ENCODE data around the gene PICALM. TPM values are rescaled to one million over a fixed set of nuclear protein-coding genes. Genes with fewer than 3 reads are reported as not detected.

Gene PICALM
- total and polyA plus RNA-seq, 9 of the 15 experiments (the other 6 are each of a cell fraction or from before 2014, with no cell fraction given) = 41.3 to 990 (median 309) TPM

- Histone ChIP-seq H3K27me3 (ENCODE audit: control insufficient read depth in 2 of 2, insufficient read depth in 2 of 2, low read length in 2 of 2) (no peaks in the 10 kb centered on the region), H3K9ac (ENCODE audit: insufficient read depth in 1 of 2, low read depth in 2 of 2, low read length in 2 of 2) (no peak overlapping the region), H3K4me1 (replicated peaks in 1 of 2; ENCODE audit: control insufficient read depth in 2 of 2, insufficient read depth in 2 of 2, low read length in 2 of 2) (peaks cover 3 to 32% of the 10 kb centered on the region in 2 experiments; a peak in 4 of 5 replicates), H3K4me2 (ENCODE audit: insufficient read depth, low read length) (no peak overlapping the region), H3K9me1 (ENCODE audit: control insufficient read depth, insufficient read depth, low read length) (no peaks in the 10 kb centered on the region), H3K9me3 (replicated peaks; ENCODE audit: control insufficient read depth, insufficient read depth, low read depth, low read length) (no peaks in the 10 kb centered on the region), H3K4me3 (no peak overlapping the region), H4K20me1 (replicated peaks; ENCODE audit: control insufficient read depth, insufficient read depth, low read length) (0 out of 2 replicates have a peak, but pooled peaks cover 6% of the 10 kb centered on the region), H3K36me3 (ENCODE audit: control insufficient read depth, insufficient read depth, low read length) (peaks cover 2% of the 10 kb centered on the region; the same call in 1 of the 3 replicates), H3K27ac (ENCODE audit: extremely low read depth, low read depth, low read length) (no peak overlapping the region), H3K79me2 (ENCODE audit: control insufficient read depth, insufficient read depth, low read length) (peaks cover 17% of the 10 kb centered on the region), H2AFZ (ENCODE audit: low read depth, low read length) (peak overlapping the region; percentile 37; the same call in 1 of the 2 replicates)
- no peak for FAIRE-seq
- WGBS (ENCODE audit: insufficient coverage, low coverage, missing lambda C conversion rate) = 81% methylated on average over 5 of the region's 5 CpGs
- no peak for DNase-seq (ENCODE audit: extremely low read depth in 1 of 4, low spot score in 3 of 4)
- intact Hi-C loops (cut with micrococcal nuclease) (no loop called here), in situ Hi-C loops (cut with MboI) (no loop called here)
- CTCF ChIA-PET (ENCODE audit: low intra/inter-chr PET ratio) = no interaction called here
- no peak for ATAC-seq
- BruUV-seq (replicated peaks) = no TSS peak
- TF ChIP-seq MAFF (IDR thresholded peaks at IDR 0.05; ENCODE audit: low read length) (no peak), MEF2D (tag; conservative IDR thresholded peaks at IDR 0.05; ENCODE audit: low read depth) (0 out of 2 replicates have a peak, but pooled peaks have one; percentile 19)
- POLR2A ChIA-PET = no interaction called here
These were observed 3.3 kb upstream of the PICALM start for GRCh38 chr11:86072211-86072610.

DNA sequence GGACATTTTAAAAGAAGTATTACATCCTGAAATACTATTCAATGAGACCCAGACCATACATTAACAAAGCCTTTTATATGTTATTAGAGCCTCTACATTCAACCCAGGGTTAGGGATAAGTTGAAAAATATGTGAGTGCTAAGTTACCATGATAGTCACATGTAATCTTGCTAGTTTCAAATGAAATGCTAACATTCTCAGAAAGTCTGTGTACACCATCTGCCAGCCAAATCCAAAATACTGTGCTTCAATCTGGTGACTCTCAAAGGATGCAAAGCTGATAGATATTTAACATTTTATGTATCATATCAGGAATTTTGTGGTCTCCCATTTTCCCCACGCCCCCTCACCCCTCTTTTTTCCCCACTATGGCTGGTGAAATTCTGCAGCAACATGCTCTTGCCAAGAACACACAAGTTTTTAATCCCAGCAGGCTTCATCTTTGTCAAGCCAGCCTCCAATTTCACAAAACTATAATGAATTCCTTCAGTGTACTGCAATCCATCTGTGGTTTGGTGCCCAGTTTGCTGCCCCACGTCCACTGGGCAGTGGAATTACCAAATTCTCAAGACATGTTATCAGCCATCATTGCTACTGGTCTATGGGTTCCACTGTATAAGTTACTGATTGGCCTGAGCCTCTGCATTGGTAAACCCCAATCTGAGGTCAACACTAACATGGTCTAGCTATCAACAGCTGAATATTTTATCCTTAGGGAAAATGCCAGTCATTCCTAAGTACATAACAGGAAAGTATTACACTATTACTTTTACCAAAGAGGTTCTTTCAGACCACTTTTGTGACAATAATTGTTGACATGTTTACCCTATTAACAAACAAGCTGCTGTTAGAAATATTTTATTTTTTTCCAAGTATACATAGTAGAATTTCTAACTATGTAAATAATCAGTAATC is 1.5 kb upstream of the PICALM start:
- Histone ChIP-seq H3K9me3 (replicated peaks; ENCODE audit: control insufficient read depth, insufficient read depth, low read depth, low read length) (no peaks in the 10 kb centered on the region), H3K4me1 (replicated peaks in 1 of 2; ENCODE audit: control insufficient read depth in 2 of 2, insufficient read depth in 2 of 2, low read length in 2 of 2) (peaks cover 3 to 32% of the 10 kb centered on the region in 2 experiments; a peak in 4 of 5 replicates), H2AFZ (ENCODE audit: low read depth, low read length) (peak overlapping the region; percentile 80), H3K9ac (ENCODE audit: insufficient read depth in 1 of 2, low read depth in 2 of 2, low read length in 2 of 2) (peak overlapping the region; percentile 39 to 90; a peak in 3 of 4 replicates), H3K4me3 (peak overlapping the region; percentile 25; the same call in 1 of the 2 replicates), H3K36me3 (ENCODE audit: control insufficient read depth, insufficient read depth, low read length) (peaks cover 5% of the 10 kb centered on the region; the same call in 1 of the 3 replicates), H3K4me2 (ENCODE audit: insufficient read depth, low read length) (peak overlapping the region; percentile 82), H3K79me2 (ENCODE audit: control insufficient read depth, insufficient read depth, low read length) (peaks cover 35% of the 10 kb centered on the region), H3K9me1 (ENCODE audit: control insufficient read depth, insufficient read depth, low read length) (no peaks in the 10 kb centered on the region), H3K27ac (ENCODE audit: extremely low read depth, low read depth, low read length) (peak overlapping the region; percentile 99), H3K27me3 (ENCODE audit: control insufficient read depth in 2 of 2, insufficient read depth in 2 of 2, low read length in 2 of 2) (no peaks in the 10 kb centered on the region), H4K20me1 (replicated peaks; ENCODE audit: control insufficient read depth, insufficient read depth, low read length) (0 out of 2 replicates have a peak, but pooled peaks cover 6% of the 10 kb centered on the region)
- 46% methylated on average over 2 of the region's 2 CpGs for WGBS (ENCODE audit: insufficient coverage, low coverage, missing lambda C conversion rate)
- no peak for DNase-seq (ENCODE audit: extremely low read depth in 1 of 4, low spot score in 3 of 4)
- ChIA-PET CTCF (ENCODE audit: low intra/inter-chr PET ratio) (no interaction called here), POLR2A (interaction anchor here (0.7 to 1.9 kb wide), 14 partner anchors 9 to 183 kb away, joined by 3 to 13 read pairs (median 4); partner anchors contain the start of gene EED)
- no TSS peak for BruUV-seq (replicated peaks)
- intact Hi-C loops (cut with micrococcal nuclease) = no loop called here
- FAIRE-seq = no peak
- ATAC-seq = no peak
- in situ Hi-C loops (cut with MboI) = no loop called here
- TF ChIP-seq ZNF592 (IDR thresholded peaks at IDR 0.05) (0 out of 2 replicates have a peak, but pooled peaks have one; percentile 36), DACH1 (IDR thresholded peaks at IDR 0.05; ENCODE audit: partially characterized antibody) (no peak), CXXC5 (CRISPR knock-in tag; IDR thresholded peaks at IDR 0.05) (no peak)
- TF ChIP-seq, protein P1, sequence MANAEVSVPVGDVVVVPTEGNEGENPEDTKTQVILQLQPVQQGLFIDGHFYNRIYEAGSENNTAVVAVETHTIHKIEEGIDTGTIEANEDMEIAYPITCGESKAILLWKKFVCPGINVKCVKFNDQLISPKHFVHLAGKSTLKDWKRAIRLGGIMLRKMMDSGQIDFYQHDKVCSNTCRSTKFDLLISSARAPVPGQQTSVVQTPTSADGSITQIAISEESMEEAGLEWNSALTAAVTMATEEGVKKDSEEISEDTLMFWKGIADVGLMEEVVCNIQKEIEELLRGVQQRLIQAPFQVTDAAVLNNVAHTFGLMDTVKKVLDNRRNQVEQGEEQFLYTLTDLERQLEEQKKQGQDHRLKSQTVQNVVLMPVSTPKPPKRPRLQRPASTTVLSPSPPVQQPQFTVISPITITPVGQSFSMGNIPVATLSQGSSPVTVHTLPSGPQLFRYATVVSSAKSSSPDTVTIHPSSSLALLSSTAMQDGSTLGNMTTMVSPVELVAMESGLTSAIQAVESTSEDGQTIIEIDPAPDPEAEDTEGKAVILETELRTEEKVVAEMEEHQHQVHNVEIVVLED (CRISPR knock-in tag; IDR thresholded peaks at IDR 0.05) = no peak

All from K562 (cell line).